Endothelial cell (in vitro differentiated cells): ENCODE data around the gene NSD2. TPM values are rescaled to one million over a fixed set of nuclear protein-coding genes. Genes with fewer than 3 reads are reported as not detected.

Experiments
- DNase-seq: peaks from one replicate; pipeline ENCODE4 v3.0.0; 2021; ENCODE audit warnings: low spot score
- H3K27ac Mint-ChIP-seq: one replicate; pipeline ENCODE4 v1.8.0; 2021; ENCODE audit warnings: mixed read lengths, inconsistent platforms; ENCODE audit not compliant: unreplicated experiment
- H3K27me3 Mint-ChIP-seq: one replicate; pipeline ENCODE4 v1.8.0; 2021; ENCODE audit warnings: mild to moderate bottlenecking, moderate library complexity, mixed read lengths, inconsistent platforms; ENCODE audit not compliant: unreplicated experiment
- H3K36me3 Mint-ChIP-seq: one replicate; pipeline ENCODE4 v1.8.0; 2021; ENCODE audit warnings: mild to moderate bottlenecking, low read depth, mixed read lengths, inconsistent platforms; ENCODE audit not compliant: unreplicated experiment
- H3K4me1 Mint-ChIP-seq: one replicate; pipeline ENCODE4 v1.8.0; 2021; ENCODE audit warnings: mild to moderate bottlenecking, mixed read lengths, inconsistent platforms; ENCODE audit not compliant: unreplicated experiment
- H3K4me3 Mint-ChIP-seq: one replicate; pipeline ENCODE4 v1.8.0; 2021; ENCODE audit warnings: mild to moderate bottlenecking, mixed read lengths, inconsistent platforms; ENCODE audit not compliant: unreplicated experiment
- H3K9me3 Mint-ChIP-seq: one replicate; pipeline ENCODE4 v1.8.0; 2021; ENCODE audit warnings: mixed read lengths, inconsistent platforms; ENCODE audit not compliant: unreplicated experiment
- total RNA-seq: library from RNA; stranded (reverse); fragmentation: NEBNext Ultra II Directional; extraction: Animal tissue kit (Norgen Biotek cat#: 25700); gene quantifications from one replicate; pipeline ENCODE4 v1.2.1, GENCODE V29; 2021; ENCODE audit not compliant: unreplicated experiment
- TF ChIP-seq, protein P1 (sequence below): fragments of 200-600 bp; sonication (generic); IDR thresholded peaks from one replicate; pipeline ENCODE4 v1.5.0; 2021; ENCODE audit warnings: antibody characterized with exemption; ENCODE audit not compliant: unreplicated experiment

The NSD2 gene
- total RNA-seq, 1 donor from 2014 or later = 93.5 TPM

DNA sequence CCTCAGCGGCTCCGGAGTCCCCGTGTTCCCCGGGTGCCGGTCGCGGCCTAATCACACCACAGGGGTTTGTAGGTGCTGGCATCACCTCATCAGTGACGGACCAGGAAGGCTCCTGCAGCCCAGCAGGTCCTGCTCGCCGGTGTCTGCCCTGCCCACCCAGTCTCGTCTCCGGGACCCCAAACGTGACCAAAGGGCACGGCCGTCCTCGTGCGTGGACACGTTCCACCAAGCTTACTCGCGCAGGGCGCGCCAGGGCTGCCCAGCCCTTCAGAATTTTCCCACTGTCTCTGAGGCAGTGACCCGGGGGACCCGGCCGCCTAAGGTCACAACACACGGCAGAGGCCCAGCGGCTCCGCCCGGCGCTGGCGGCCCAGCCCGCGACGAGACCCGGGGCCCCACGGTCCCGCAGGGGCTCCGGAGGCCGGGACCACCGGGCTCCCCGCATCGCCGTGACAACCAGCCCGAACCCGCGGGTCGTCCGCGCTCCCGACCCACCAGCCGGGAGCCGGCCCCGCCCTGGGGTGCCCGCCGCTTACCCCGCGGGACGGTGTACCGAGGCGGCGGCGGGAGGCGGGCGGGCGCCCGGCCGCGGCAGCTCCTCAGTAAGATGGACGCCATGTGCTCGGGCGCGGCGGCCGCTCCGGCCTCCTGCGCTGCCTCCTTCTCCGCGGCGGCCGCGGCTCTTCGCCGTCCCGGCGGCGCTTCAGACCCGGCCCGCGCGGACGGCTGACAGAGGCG, 15.7 kb upstream of the NSD2 start:
- TF ChIP-seq, protein P1, sequence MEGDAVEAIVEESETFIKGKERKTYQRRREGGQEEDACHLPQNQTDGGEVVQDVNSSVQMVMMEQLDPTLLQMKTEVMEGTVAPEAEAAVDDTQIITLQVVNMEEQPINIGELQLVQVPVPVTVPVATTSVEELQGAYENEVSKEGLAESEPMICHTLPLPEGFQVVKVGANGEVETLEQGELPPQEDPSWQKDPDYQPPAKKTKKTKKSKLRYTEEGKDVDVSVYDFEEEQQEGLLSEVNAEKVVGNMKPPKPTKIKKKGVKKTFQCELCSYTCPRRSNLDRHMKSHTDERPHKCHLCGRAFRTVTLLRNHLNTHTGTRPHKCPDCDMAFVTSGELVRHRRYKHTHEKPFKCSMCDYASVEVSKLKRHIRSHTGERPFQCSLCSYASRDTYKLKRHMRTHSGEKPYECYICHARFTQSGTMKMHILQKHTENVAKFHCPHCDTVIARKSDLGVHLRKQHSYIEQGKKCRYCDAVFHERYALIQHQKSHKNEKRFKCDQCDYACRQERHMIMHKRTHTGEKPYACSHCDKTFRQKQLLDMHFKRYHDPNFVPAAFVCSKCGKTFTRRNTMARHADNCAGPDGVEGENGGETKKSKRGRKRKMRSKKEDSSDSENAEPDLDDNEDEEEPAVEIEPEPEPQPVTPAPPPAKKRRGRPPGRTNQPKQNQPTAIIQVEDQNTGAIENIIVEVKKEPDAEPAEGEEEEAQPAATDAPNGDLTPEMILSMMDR = no peak
- H3K27me3 Mint-ChIP-seq = peaks cover 8% of the 10 kb centered on the region
- peak overlapping the region; percentile 87 for H3K4me3 Mint-ChIP-seq
- H3K9me3 Mint-ChIP-seq = no peaks in the 10 kb centered on the region
- H3K27ac Mint-ChIP-seq = no peak overlapping the region
- H3K4me1 Mint-ChIP-seq = peaks cover 3% of the 10 kb centered on the region
- no peak for DNase-seq
- no peaks in the 10 kb centered on the region for H3K36me3 Mint-ChIP-seq

- peaks cover 8% of the 10 kb centered on the region for H3K27me3 Mint-ChIP-seq
- H3K4me3 Mint-ChIP-seq = peak within 1 kb of the TSS; percentile 87
- peak; percentile 82 for DNase-seq
- no peaks in the 10 kb centered on the region for H3K36me3 Mint-ChIP-seq
- H3K27ac Mint-ChIP-seq = no peak within 1 kb of the TSS
- peaks cover 3% of the 10 kb centered on the region for H3K4me1 Mint-ChIP-seq
- TF ChIP-seq, protein P1 = no peak
- H3K9me3 Mint-ChIP-seq = no peaks in the 10 kb centered on the region
Observed at GRCh38 chr4:1856071-1856942, 14.9 kb upstream of the NSD2 start, which contains the start of gene LETM1. Gene LETM1 (minus strand): TSS chr4:1856156. CDS start chr4:1855950, 206 bp downstream.

DNA sequence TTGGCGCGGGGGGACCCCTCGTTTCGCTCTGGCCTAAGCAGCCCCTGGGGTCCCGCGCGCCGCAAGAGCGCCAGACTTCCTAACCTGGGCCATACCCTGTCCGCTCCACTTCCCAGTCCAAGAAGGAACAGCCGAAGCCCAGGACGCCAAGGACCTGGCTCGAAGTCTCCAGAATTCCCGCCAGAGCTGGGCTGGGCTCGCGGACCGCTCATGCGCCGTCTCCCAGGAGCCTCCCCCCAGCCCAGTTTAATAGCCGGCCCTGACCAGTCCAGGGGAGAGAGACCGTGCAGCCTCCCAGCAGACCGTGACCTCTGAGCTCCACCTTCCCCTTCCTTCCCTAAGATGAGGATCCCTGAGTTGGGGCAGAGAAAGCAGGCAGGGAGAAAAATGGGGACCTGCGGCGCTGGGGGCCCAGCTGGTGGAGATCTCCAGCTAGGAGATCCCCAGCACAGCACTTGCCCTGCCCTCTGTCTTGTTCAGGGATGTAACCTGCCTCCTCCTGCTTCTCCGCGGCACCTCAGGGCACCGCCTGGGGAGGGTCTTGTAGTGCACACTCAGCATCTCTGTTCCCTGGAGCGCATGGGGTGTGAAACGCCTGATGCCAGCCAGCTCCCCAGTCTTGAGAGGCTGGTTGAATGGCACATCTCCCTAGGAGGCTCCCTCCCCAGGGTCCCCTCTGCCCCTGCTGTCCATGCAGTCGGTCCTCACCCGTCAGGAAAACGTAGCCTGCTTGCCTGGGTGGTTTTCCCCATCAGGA, 14.1 kb upstream of the NSD2 start:
- Mint-ChIP-seq H3K4me1 (peaks cover 3% of the 10 kb centered on the region), H3K4me3 (peak overlapping the region; percentile 83), H3K27ac (no peak overlapping the region), H3K27me3 (peaks cover 10% of the 10 kb centered on the region), H3K9me3 (no peaks in the 10 kb centered on the region), H3K36me3 (no peaks in the 10 kb centered on the region)
- peak; percentile 20 for DNase-seq
- TF ChIP-seq, protein P1 = no peak

- no peak for DNase-seq
- Mint-ChIP-seq H3K4me3 (no peak overlapping the region), H3K27me3 (peaks cover 11% of the 10 kb centered on the region), H3K9me3 (no peaks in the 10 kb centered on the region), H3K27ac (no peak overlapping the region), H3K36me3 (no peaks in the 10 kb centered on the region), H3K4me1 (peaks cover 3% of the 10 kb centered on the region)
- TF ChIP-seq, protein P1 = no peak
Observed at GRCh38 chr4:1857931-1858330, 13.3 kb upstream of the NSD2 start.
